ENCODE data around the gene TAF10. TPM values are rescaled to one million over a fixed set of nuclear protein-coding genes. Genes with fewer than 3 reads are reported as not detected.
A peak's percentile ranks its signal among the peaks of the same experiment; 100 is the strongest.

The TAF10 gene
- total RNA-seq, 1 donor from 2014 or later: 112 TPM

DNA sequence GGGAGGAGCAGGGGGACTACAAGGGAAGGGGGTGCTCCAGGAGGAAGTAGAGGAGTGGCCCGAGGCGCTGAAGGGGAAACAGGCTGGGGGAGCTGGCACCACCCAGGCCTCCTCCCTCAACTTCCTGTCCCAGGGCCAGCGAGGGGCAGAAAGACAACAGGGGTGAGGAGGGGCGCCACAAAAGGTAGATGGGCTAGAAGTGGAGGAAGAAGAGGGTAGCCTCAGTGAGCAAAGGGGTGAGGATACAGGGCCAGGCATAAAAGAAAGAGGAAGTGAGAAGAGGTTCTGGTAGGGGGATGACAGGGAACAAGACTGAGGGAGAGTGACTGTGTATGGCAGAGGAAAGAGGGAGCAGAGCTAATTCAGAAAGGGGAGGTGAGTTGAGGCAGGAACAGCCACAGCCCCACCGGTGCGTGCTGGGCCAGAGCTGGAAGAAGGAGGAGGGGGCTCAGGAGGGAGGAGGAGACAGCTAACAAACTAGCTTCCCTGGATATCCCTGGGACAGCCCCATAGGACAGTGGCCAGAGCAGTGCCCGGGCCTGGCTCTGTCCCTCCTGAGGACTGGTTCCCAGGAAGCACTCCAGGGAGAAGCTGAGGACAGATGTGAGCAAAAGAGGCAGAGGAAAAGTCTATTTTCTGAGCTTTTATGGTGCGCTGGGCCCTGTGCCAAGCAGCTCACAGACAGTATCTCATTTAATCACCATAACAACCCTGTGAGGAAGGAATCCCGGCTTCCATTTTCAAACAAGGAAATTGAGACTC, 35.1 kb upstream of the TAF10 start:
- H3K4me3 ChIP-seq: no peak overlapping the region
- peak overlapping the region; percentile 73 for H3K27ac ChIP-seq
- no peaks in the 10 kb centered on the region for H3K27me3 ChIP-seq (ENCODE audit: low read depth)
- H3K9me3 ChIP-seq: no peaks in the 10 kb centered on the region
- TF ChIP-seq, protein P1, sequence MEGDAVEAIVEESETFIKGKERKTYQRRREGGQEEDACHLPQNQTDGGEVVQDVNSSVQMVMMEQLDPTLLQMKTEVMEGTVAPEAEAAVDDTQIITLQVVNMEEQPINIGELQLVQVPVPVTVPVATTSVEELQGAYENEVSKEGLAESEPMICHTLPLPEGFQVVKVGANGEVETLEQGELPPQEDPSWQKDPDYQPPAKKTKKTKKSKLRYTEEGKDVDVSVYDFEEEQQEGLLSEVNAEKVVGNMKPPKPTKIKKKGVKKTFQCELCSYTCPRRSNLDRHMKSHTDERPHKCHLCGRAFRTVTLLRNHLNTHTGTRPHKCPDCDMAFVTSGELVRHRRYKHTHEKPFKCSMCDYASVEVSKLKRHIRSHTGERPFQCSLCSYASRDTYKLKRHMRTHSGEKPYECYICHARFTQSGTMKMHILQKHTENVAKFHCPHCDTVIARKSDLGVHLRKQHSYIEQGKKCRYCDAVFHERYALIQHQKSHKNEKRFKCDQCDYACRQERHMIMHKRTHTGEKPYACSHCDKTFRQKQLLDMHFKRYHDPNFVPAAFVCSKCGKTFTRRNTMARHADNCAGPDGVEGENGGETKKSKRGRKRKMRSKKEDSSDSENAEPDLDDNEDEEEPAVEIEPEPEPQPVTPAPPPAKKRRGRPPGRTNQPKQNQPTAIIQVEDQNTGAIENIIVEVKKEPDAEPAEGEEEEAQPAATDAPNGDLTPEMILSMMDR (IDR thresholded peaks at IDR 0.05): no peak
- ATAC-seq (peak; percentile 45 to 53), DNase-seq (no peak)
- no peaks in the 10 kb centered on the region for H3K36me3 ChIP-seq
- intact Hi-C loops (cut with DNase I): no loop called here
- peaks cover 40% of the 10 kb centered on the region for H3K4me1 ChIP-seq

DNA sequence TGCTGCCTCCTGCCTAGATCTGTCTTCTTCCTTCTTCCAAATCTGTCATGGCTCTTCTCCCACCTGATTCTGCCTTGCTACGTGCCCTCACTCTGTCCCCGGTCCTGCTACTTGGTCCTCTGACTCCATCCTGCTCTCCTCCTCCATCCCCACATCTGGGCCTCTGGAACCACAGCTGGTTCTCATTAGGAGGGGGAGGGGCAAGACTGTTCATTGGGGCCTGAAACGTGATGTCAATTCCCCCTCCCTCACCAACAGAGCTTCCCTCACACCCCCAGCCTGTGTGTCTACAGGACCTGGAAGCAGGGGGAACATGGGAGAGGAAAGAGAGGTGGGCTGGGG, 34.5 kb upstream of the TAF10 start:
- intact Hi-C loops (cut with DNase I): no loop called here
- peaks cover 39% of the 10 kb centered on the region for H3K4me1 ChIP-seq
- H3K27ac ChIP-seq: peak overlapping the region; percentile 73
- no peaks in the 10 kb centered on the region for H3K27me3 ChIP-seq (ENCODE audit: low read depth)
- ATAC-seq (peak; percentile 3 to 28), DNase-seq (no peak)
- TF ChIP-seq, protein P1 (IDR thresholded peaks at IDR 0.05): no peak
- no peaks in the 10 kb centered on the region for H3K36me3 ChIP-seq
- no peaks in the 10 kb centered on the region for H3K9me3 ChIP-seq
- H3K4me3 ChIP-seq: no peak overlapping the region

DNA sequence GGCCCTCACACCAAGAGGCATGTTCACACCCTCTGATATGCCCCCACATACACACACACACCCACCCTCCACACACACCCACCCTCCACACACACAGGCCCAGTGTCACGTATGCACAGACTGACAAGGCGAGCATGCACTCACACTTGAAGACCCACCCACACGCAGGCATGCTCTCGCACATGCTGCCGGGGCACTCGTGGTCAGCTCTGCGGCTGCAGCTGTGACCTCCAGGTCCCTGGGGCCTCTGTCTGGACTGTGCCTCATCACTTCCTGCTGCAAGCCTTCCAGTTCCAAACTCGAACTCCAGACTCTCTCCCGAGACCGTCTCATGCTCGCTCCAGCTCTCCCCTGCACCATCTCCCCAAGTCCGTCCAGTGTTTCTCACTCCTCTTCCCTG, 34.1 kb upstream of the TAF10 start:
- TF ChIP-seq, protein P1 (IDR thresholded peaks at IDR 0.05): no peak
- Histone ChIP-seq H3K9me3 (no peaks in the 10 kb centered on the region), H3K27ac (peak overlapping the region; percentile 73), H3K4me1 (peaks cover 34% of the 10 kb centered on the region), H3K27me3 (ENCODE audit: low read depth) (no peaks in the 10 kb centered on the region), H3K4me3 (no peak overlapping the region), H3K36me3 (no peaks in the 10 kb centered on the region)
- ATAC-seq: peak; percentile 20 to 25
- peak; percentile 58 for DNase-seq
- intact Hi-C loops (cut with DNase I): no loop called here

DNA sequence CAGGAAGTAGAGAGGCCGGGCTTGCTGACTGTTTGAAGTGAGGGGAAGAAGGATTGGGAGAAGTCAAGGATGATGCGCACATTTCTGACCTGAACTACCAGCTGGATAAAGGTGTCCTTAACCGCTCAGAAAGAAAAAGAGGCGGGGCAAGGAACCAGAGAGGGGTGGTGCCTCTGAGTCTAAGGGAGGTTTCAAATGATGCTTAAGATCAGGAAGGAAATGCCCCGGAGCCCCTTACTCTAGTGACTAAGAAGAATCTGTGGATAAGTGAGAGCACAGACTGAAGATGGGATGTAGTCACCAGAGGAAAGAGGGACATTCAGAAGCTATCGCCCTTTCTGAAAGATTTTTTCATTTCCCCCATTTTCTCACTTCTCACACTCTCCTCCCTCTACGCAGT, 30.9 kb upstream of the TAF10 start:
- TF ChIP-seq, protein P1 (IDR thresholded peaks at IDR 0.05): no peak
- Histone ChIP-seq H3K27ac (no peak overlapping the region), H3K36me3 (peaks cover 5% of the 10 kb centered on the region), H3K27me3 (ENCODE audit: low read depth) (no peaks in the 10 kb centered on the region), H3K4me1 (peaks cover 35% of the 10 kb centered on the region), H3K4me3 (no peak overlapping the region), H3K9me3 (no peaks in the 10 kb centered on the region)
- ATAC-seq (no peak), DNase-seq (no peak)
- intact Hi-C loops (cut with DNase I): no loop called here

DNA sequence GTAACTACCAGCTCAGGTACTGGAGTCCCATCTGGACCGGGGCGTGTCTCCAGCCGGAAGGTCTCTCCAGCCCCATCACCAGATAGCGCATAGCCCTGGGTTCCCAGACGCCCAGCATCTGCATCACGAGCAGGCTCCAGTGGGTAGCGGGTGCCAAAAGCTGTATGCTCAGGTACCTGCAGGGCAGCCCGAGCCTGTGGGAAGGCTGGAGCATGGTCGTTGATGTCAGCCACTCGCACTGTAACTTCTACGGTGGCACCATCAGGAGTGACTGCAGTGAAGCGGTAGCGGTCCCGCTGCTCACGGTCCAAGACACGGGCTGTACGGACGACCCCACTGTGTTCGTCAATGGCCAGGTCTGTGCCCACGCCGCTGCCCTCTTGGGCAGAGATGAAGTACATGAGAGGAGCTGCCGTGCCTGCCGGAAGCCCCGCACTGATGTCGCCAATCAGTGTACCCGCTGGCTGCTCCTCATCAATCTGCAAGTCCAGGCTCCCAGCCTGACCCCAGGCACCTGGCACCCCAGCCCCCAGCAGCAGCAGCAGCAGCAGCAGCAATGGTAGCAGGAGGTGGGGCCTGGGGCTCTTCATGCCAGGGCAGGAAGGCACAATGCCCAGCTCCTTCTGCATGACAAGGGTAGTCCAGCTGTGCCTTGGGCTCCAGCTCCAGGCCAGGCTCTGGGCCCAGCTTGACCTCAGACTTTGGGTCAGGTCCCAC, 29.1 kb upstream of the TAF10 start:
- Histone ChIP-seq H3K27me3 (ENCODE audit: low read depth) (no peaks in the 10 kb centered on the region), H3K4me3 (no peak overlapping the region), H3K36me3 (peaks cover 5% of the 10 kb centered on the region), H3K27ac (no peak overlapping the region), H3K9me3 (no peaks in the 10 kb centered on the region), H3K4me1 (peaks cover 35% of the 10 kb centered on the region)
- TF ChIP-seq, protein P1 (IDR thresholded peaks at IDR 0.05): no peak
- intact Hi-C loops (cut with DNase I): no loop called here
- ATAC-seq (no peak), DNase-seq (no peak)
